Gastrocnemius medialis (tissue), 4 donors: ENCODE results near the gene STARD13. TPM values are rescaled to one million over a fixed set of nuclear protein-coding genes. Genes with fewer than 3 reads are reported as not detected.

ENCODE experiments used
- ATAC-seq, 2 donors: fragments of 150-250 bp; one replicate each; pipeline ENCODE4 v1.9.1; 2016
- DNase-seq, 2 donors: peaks; one replicate each; pipeline ENCODE4 v3.0.0-alpha.2; 2019
- H3K27ac ChIP-seq, 4 donors: fragments of 200-600 bp; sonication (generic); 1 replicate in 1 of 4; 2 replicates in 3 of 4; pipeline ENCODE4 v1.5.1; 2016 to 2018; ENCODE audit warnings: mild to moderate bottlenecking in 2 of 4, moderate library complexity in 1 of 4
- H3K27me3 ChIP-seq, 3 donors: fragments of 200-600 bp; sonication (generic) in 2 of 3; 1 replicate in 1 of 3; 2 replicates in 2 of 3; pipeline versions ENCODE4 v1.5.1 to v1.6.0; 2016 to 2019; ENCODE audit warnings: mild to moderate bottlenecking in 1 of 3, moderate library complexity in 1 of 3
- H3K36me3 ChIP-seq, 2 donors: fragments of 200-600 bp; sonication (generic) in 1 of 2; one replicate each; pipeline ENCODE4 v1.5.1; 2017 to 2018
- H3K4me1 ChIP-seq, 2 donors: fragments of 200-600 bp; sonication (generic) in 1 of 2; one replicate each; pipeline ENCODE4 v1.5.1; 2016 to 2017; ENCODE audit warnings: mild to moderate bottlenecking in 2 of 2
- H3K4me3 ChIP-seq, 4 donors: fragments of 200-600 bp; sonication (generic) in 3 of 4; 1 replicate in 1 of 4; 2 replicates in 3 of 4; pipeline ENCODE4 v1.5.1; 2016 to 2019; ENCODE audit warnings: mild to moderate bottlenecking in 2 of 4
- H3K9me3 ChIP-seq, 3 donors: fragments of 200-600 bp; sonication (generic) in 2 of 3; 1 replicate in 1 of 3; 2 replicates in 2 of 3; pipeline ENCODE4 v1.5.1; 2016 to 2019
- CTCF ChIP-seq, 5 experiments: fragments of 450-650 bp in 3 of 5; fragments of 200-600 bp in 2 of 5; sonication (generic) in 2 of 5; IDR thresholded peaks in 4 of 5; conservative IDR thresholded peaks in 1 of 5; 1 replicate in 4 of 5; 2 replicates in 1 of 5; pipeline ENCODE4 v1.5.1; 2016 to 2019; ENCODE audit warnings: antibody characterized with exemption in 5 of 5, mild to moderate bottlenecking in 3 of 5, moderate library complexity in 3 of 5
- POLR2A ChIP-seq, 2 donors: fragments of 450-650 bp; IDR thresholded peaks; one replicate each; pipeline ENCODE4 v1.6.1; 2017; ENCODE audit warnings: antibody characterized with exemption in 2 of 2, mild to moderate bottlenecking in 2 of 2, moderate library complexity in 2 of 2
- in situ Hi-C, 4 donors: fragments of 200-750 bp; cut with MboI; loops; one replicate each; pipeline versions ENCODE4 v1.15.0 to v1.8.0; 2017; ENCODE audit warnings: low sequenced_read_pairs in 4 of 4
- intact Hi-C: fragments of 100-400 bp; cut with DNase I; formaldehyde crosslinking; loops from one replicate; pipeline ENCODE4 v1.15.1; 2023; ENCODE audit warnings: low total_unique reads
- total RNA-seq, 4 donors: library from RNA; depleted of rRNA; stranded (reverse); fragments of >200 nt; gene quantifications; one replicate each; pipeline versions ENCODE4 v1.1.0 to v1.2.3, GENCODE V29; 2016

STARD13 gene
- total RNA-seq, 4 donors from 2014 or later: 7.7 to 19.3 (median 12.0) TPM

GRCh38 chr13:33307843-33308242 is 22.3 kb upstream of the STARD13 start:
- Histone ChIP-seq H3K27ac (no peak overlapping the region), H3K9me3 (no peaks in the 10 kb centered on the region), H3K4me1 (peaks cover 0 to 8% of the 10 kb centered on the region in 2 donors), H3K27me3 (no peaks in the 10 kb centered on the region), H3K4me3 (no peak overlapping the region), H3K36me3 (no peaks in the 10 kb centered on the region)
- in situ Hi-C loops (no loop called here), intact Hi-C loops (no loop called here)
- no peak for TF ChIP-seq CTCF (IDR thresholded peaks at IDR 0.05 in 4 of 5, conservative IDR thresholded peaks at IDR 0.05 in 1 of 5)
- ATAC-seq (no peak), DNase-seq (no peak)

- Histone ChIP-seq H3K27ac (no peak overlapping the region), H3K4me1 (no peaks in the 10 kb centered on the region), H3K36me3 (no peaks in the 10 kb centered on the region), H3K27me3 (no peaks in the 10 kb centered on the region), H3K4me3 (no peak overlapping the region), H3K9me3 (no peaks in the 10 kb centered on the region)
- no peak for DNase-seq
- in situ Hi-C loops: no loop called here
- TF ChIP-seq CTCF (IDR thresholded peaks at IDR 0.05 in 4 of 5, conservative IDR thresholded peaks at IDR 0.05 in 1 of 5): no peak
- TF ChIP-seq POLR2A (IDR thresholded peaks at IDR 0.05): no peak
- intact Hi-C loops: no loop called here
- ATAC-seq: no peak
Observed at GRCh38 chr13:33303855-33304597, 18.5 kb upstream of the STARD13 start.

GRCh38 chr13:33299626-33300025 is 14.1 kb upstream of the STARD13 start:
- Histone ChIP-seq H3K4me1 (no peaks in the 10 kb centered on the region), H3K27me3 (no peaks in the 10 kb centered on the region), H3K27ac (no peak overlapping the region), H3K9me3 (no peaks in the 10 kb centered on the region), H3K36me3 (no peaks in the 10 kb centered on the region), H3K4me3 (no peak overlapping the region)
- ATAC-seq (no peak), DNase-seq (no peak)
- intact Hi-C loops (no loop called here), in situ Hi-C loops (no loop called here)
- no peak for TF ChIP-seq POLR2A (IDR thresholded peaks at IDR 0.05)
- TF ChIP-seq CTCF (IDR thresholded peaks at IDR 0.05 in 4 of 5, conservative IDR thresholded peaks at IDR 0.05 in 1 of 5): no peak

GRCh38 chr13:33296793-33297425 is 11.4 kb upstream of the STARD13 start:
- TF ChIP-seq POLR2A (IDR thresholded peaks at IDR 0.05) (no peak), CTCF (IDR thresholded peaks at IDR 0.05 in 4 of 5, conservative IDR thresholded peaks at IDR 0.05 in 1 of 5) (no peak)
- no peak for ATAC-seq

More at GRCh38 chr13:33296793-33297425, 11.4 kb upstream of the STARD13 start:
- intact Hi-C loops: no loop called here
- no peak overlapping the region for H3K4me3 ChIP-seq
- H3K9me3 ChIP-seq: no peaks in the 10 kb centered on the region
- no peaks in the 10 kb centered on the region for H3K36me3 ChIP-seq
- in situ Hi-C loops: no loop called here
- no peaks in the 10 kb centered on the region for H3K4me1 ChIP-seq
- H3K27me3 ChIP-seq: no peaks in the 10 kb centered on the region
- DNase-seq: no peak
- H3K27ac ChIP-seq: no peak overlapping the region
